HepG2 (cell line): ENCODE results near the gene LY6G5B. TPM values are rescaled to one million over a fixed set of nuclear protein-coding genes. Genes with fewer than 3 reads are reported as not detected.
A peak's percentile ranks its signal among the peaks of the same experiment; 100 is the strongest.

Experiments
- CEBPG ChIP-seq: IDR thresholded peaks from 2 replicates; pipeline ENCODE4 v1.6.1; 2016
- GLI4 ChIP-seq: sonication (generic); formaldehyde crosslinking; IDR thresholded peaks from 2 replicates; pipeline ENCODE4 v1.5.1; 2020; ENCODE audit warnings: missing genetic modification reagents, mild to moderate bottlenecking, moderate library complexity, borderline replicate concordance
- MBD4 ChIP-seq: IDR thresholded peaks from 2 replicates; pipeline ENCODE4 v1.6.1; 2012; ENCODE audit warnings: low read length, inconsistent platforms, borderline replicate concordance
- RNF2 ChIP-seq: fragments of 450-650 bp; conservative IDR thresholded peaks from 2 replicates; pipeline ENCODE4 v1.6.1; 2016; ENCODE audit warnings: low read depth
- SNRNP70 ChIP-seq: fragments of 200-400 bp; formaldehyde crosslinking; IDR thresholded peaks from 2 replicates; pipeline ENCODE4 v1.6.1; 2017; ENCODE audit warnings: mild to moderate bottlenecking, low read depth, low read length, moderate library complexity
- THYN1 ChIP-seq: sonication (generic); formaldehyde crosslinking; IDR thresholded peaks from 2 replicates; pipeline ENCODE4 v1.8.1; 2023; ENCODE audit warnings: low read depth, mild to moderate bottlenecking, moderate library complexity, missing genetic modification reagents, borderline replicate concordance
- U2AF2 ChIP-seq: fragments of 200-400 bp; formaldehyde crosslinking; IDR thresholded peaks from 2 replicates; pipeline ENCODE4 v1.6.1; 2017; ENCODE audit warnings: low read depth, mild to moderate bottlenecking, low read length
- ZBTB38 ChIP-seq: sonication (generic); formaldehyde crosslinking; IDR thresholded peaks from 2 replicates; pipeline ENCODE4 v1.5.1; 2020; ENCODE audit warnings: mild to moderate bottlenecking, missing genetic modification reagents
- ZFAT ChIP-seq: sonication (generic); formaldehyde crosslinking; conservative IDR thresholded peaks from 2 replicates; pipeline ENCODE4 v1.8.1; 2023; ENCODE audit warnings: missing genetic modification reagents, inconsistent platforms
- ZKSCAN1 ChIP-seq: fragments of 150-350 bp; IDR thresholded peaks from 2 replicates; pipeline ENCODE4 v1.6.1; 2014; ENCODE audit warnings: low read length
- ZNF138 ChIP-seq: sonication (generic); formaldehyde crosslinking; IDR thresholded peaks from 2 replicates; pipeline ENCODE4 v1.5.0; 2020; ENCODE audit warnings: mild to moderate bottlenecking, low read depth, missing genetic modification reagents
- ZNF251 ChIP-seq: sonication (generic); formaldehyde crosslinking; IDR thresholded peaks from 2 replicates; pipeline ENCODE4 v1.9.0; 2021; ENCODE audit warnings: mild to moderate bottlenecking, missing genetic modification reagents
- ZNF501 ChIP-seq: sonication (generic); formaldehyde crosslinking; IDR thresholded peaks from 2 replicates; pipeline ENCODE4 v1.5.1; 2020; ENCODE audit warnings: mild to moderate bottlenecking, moderate library complexity, missing genetic modification reagents
- ZNF547 ChIP-seq: sonication (generic); formaldehyde crosslinking; IDR thresholded peaks from 2 replicates; pipeline ENCODE4 v1.5.1; 2020; ENCODE audit warnings: mild to moderate bottlenecking, missing genetic modification reagents
- ZNF550 ChIP-seq: sonication (generic); formaldehyde crosslinking; IDR thresholded peaks from 2 replicates; pipeline ENCODE4 v1.4.0; 2020; ENCODE audit warnings: mild to moderate bottlenecking, missing genetic modification reagents, borderline replicate concordance
- ZSCAN22 ChIP-seq: sonication (generic); formaldehyde crosslinking; IDR thresholded peaks from 2 replicates; pipeline ENCODE4 v1.4.0; 2020; ENCODE audit warnings: mild to moderate bottlenecking, missing genetic modification reagents
- polyA plus RNA-seq, 8 experiments: library from polyadenylated mRNA; depleted of rRNA in 3 of 8; stranded (reverse) in 7 of 8; unstranded in 1 of 8; fragments of >200 nt; fragmentation: Illumina TruSeq in 4 of 8; extraction: Trizol in 4 of 8; gene quantifications; 2 replicates each; pipeline versions ENCODE4 v1.2.1 to v1.2.3, GENCODE V29; 2011 to 2016; ENCODE audit warnings: low read depth in 4 of 8, missing spikeins in 1 of 8, mixed read lengths in 1 of 8; ENCODE audit not compliant: insufficient read depth in 1 of 8
- total RNA-seq, 5 experiments: library from RNA; depleted of rRNA; stranded (reverse); fragments of >200 nt; fragmentation: Illumina TruSeq; extraction: Trizol; gene quantifications; 2 replicates each; pipeline ENCODE4 v1.2.3, GENCODE V29; 2016; ENCODE audit warnings: low read depth in 1 of 5
- TF ChIP-seq, protein P1 (sequence below): sonication (generic); formaldehyde crosslinking; IDR thresholded peaks from 2 replicates; pipeline ENCODE4 v1.4.0; 2020; ENCODE audit warnings: mild to moderate bottlenecking, missing genetic modification reagents, borderline replicate concordance
- TF ChIP-seq, protein P2 (sequence below): sonication (generic); formaldehyde crosslinking; IDR thresholded peaks from 2 replicates; pipeline ENCODE4 v1.5.1; 2020; ENCODE audit warnings: missing genetic modification reagents, mild to moderate bottlenecking, borderline replicate concordance
- TF ChIP-seq, protein P3 (sequence below): sonication (generic); IDR thresholded peaks from 2 replicates; pipeline ENCODE4 v1.6.1; 2016; ENCODE audit warnings: low read depth, borderline replicate concordance
- TF ChIP-seq, protein P4 (sequence below): sonication (generic); formaldehyde crosslinking; IDR thresholded peaks from 2 replicates; pipeline ENCODE4 v1.8.1; 2022; ENCODE audit warnings: mild to moderate bottlenecking, missing genetic modification reagents
- TF ChIP-seq, protein P5 (sequence below): IDR thresholded peaks from 2 replicates; pipeline ENCODE4 v1.6.1; 2016; ENCODE audit warnings: low read depth

Gene LY6G5B
- total and polyA plus RNA-seq, 2 of the 13 experiments (the other 11 are each of a cell fraction or from before 2014, with no cell fraction given): 7.8 to 15.7 TPM

DNA sequence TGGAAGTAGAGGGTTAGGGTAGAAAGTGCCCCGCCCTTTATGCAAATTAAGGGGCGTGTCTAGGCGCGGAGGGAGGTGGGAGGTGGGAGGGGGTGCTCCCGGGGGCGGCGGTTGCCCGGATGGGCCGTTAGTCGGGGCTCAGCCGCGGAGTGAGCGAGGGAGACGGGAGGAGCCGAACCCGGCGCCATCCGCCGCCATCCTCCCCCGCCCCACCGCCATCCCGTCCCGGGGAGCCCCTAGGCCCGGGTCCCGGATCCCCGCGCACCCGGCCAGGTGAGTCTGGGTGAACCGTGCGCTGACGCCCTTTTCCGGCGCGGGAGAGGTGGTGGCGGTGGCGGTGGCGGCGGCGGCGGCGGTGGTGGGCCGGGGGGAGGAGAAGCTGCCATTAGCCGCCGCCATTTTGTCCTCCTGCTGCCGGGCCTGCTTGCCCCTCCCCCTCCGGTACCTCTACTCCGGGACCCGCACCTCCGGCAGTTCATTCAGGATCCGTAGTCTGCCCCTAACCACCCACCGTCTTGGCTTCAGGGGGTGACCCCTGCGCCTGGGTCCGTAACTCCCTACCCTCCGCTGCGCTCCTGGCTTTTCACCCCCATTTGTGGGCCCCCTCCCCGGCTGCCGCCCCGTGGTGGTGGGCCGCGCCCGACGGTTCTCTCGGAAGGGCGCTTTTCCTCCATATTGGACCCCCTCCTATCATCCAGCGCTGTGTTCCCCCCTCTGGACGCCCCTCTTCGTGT, 49.0 kb upstream of the LY6G5B start, which contains the start of gene PRRC2A (continued):
- TF ChIP-seq, protein P1, sequence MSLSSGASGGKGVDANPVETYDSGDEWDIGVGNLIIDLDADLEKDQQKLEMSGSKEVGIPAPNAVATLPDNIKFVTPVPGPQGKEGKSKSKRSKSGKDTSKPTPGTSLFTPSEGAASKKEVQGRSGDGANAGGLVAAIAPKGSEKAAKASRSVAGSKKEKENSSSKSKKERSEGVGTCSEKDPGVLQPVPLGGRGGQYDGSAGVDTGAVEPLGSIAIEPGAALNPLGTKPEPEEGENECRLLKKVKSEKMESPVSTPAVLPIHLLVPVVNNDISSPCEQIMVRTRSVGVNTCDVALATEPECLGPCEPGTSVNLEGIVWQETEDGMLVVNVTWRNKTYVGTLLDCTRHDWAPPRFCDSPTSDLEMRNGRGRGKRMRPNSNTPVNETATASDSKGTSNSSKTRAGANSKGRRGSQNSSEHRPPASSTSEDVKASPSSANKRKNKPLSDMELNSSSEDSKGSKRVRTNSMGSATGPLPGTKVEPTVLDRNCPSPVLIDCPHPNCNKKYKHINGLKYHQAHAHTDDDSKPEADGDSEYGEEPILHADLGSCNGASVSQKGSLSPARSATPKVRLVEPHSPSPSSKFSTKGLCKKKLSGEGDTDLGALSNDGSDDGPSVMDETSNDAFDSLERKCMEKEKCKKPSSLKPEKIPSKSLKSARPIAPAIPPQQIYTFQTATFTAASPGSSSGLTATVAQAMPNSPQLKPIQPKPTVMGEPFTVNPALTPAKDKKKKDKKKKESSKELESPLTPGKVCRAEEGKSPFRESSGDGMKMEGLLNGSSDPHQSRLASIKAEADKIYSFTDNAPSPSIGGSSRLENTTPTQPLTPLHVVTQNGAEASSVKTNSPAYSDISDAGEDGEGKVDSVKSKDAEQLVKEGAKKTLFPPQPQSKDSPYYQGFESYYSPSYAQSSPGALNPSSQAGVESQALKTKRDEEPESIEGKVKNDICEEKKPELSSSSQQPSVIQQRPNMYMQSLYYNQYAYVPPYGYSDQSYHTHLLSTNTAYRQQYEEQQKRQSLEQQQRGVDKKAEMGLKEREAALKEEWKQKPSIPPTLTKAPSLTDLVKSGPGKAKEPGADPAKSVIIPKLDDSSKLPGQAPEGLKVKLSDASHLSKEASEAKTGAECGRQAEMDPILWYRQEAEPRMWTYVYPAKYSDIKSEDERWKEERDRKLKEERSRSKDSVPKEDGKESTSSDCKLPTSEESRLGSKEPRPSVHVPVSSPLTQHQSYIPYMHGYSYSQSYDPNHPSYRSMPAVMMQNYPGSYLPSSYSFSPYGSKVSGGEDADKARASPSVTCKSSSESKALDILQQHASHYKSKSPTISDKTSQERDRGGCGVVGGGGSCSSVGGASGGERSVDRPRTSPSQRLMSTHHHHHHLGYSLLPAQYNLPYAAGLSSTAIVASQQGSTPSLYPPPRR: no peak
- TF ChIP-seq SNRNP70 (no peak), ZNF138 (0 out of 2 replicates have a peak, but pooled peaks have one; percentile 21), ZSCAN22 (CRISPR knock-in tag) (peak; percentile 58; the same call in 1 of the 2 replicates), RNF2 (no peak), MBD4 (no peak), ZKSCAN1 (no peak), CEBPG (CRISPR knock-in tag) (no peak), GLI4 (no peak; the same call in 1 of the 2 replicates), ZNF501 (CRISPR knock-in tag) (no peak; the same call in 1 of the 2 replicates), ZBTB38 (0 out of 2 replicates have a peak, but pooled peaks have one; percentile 64), U2AF2 (0 out of 2 replicates have a peak, but pooled peaks have one; percentile 30), ZNF251 (CRISPR knock-in tag) (no peak), ZNF547 (CRISPR knock-in tag) (peak; percentile 57), ZFAT (no peak), ZNF550 (no peak), THYN1 (0 out of 2 replicates have a peak, but pooled peaks have one; percentile 40)
- TF ChIP-seq, protein P2, sequence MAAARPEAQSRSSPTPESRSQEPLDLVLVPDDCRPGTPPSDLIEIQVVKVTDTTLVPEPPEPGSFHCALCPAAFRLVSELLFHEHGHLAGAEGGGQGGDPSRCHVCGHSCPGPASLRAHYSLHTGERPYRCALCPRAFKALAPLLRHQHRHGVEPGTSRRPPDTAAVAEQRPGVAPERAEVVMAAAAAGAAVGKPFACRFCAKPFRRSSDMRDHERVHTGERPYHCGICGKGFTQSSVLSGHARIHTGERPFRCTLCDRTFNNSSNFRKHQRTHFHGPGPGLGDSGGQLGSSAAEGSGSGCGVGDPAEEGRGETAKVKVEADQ (CRISPR knock-in tag): no peak
- TF ChIP-seq, protein P3, sequence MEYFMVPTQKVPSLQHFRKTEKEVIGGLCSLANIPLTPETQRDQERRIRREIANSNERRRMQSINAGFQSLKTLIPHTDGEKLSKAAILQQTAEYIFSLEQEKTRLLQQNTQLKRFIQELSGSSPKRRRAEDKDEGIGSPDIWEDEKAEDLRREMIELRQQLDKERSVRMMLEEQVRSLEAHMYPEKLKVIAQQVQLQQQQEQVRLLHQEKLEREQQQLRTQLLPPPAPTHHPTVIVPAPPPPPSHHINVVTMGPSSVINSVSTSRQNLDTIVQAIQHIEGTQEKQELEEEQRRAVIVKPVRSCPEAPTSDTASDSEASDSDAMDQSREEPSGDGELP: no peak
- TF ChIP-seq, protein P4, sequence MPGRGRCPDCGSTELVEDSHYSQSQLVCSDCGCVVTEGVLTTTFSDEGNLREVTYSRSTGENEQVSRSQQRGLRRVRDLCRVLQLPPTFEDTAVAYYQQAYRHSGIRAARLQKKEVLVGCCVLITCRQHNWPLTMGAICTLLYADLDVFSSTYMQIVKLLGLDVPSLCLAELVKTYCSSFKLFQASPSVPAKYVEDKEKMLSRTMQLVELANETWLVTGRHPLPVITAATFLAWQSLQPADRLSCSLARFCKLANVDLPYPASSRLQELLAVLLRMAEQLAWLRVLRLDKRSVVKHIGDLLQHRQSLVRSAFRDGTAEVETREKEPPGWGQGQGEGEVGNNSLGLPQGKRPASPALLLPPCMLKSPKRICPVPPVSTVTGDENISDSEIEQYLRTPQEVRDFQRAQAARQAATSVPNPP: peak; percentile 2; the same call in 1 of the 2 replicates
- TF ChIP-seq, protein P5, sequence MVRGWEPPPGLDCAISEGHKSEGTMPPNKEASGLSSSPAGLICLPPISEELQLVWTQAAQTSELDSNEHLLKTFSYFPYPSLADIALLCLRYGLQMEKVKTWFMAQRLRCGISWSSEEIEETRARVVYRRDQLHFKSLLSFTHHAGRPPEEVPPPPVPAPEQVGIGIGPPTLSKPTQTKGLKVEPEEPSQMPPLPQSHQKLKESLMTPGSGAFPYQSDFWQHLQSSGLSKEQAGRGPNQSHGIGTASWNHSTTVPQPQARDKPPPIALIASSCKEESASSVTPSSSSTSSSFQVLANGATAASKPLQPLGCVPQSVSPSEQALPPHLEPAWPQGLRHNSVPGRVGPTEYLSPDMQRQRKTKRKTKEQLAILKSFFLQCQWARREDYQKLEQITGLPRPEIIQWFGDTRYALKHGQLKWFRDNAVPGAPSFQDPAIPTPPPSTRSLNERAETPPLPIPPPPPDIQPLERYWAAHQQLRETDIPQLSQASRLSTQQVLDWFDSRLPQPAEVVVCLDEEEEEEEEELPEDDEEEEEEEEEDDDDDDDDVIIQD (CRISPR knock-in tag): no peak
